H9 (cell line): ENCODE data around the gene ZFTA. TPM values are rescaled to one million over a fixed set of nuclear protein-coding genes. Genes with fewer than 3 reads are reported as not detected.

Source experiments
- DNase-seq: peaks from one replicate; pipeline ENCODE4 v3.0.0-alpha.2; 2017
- H2AFZ ChIP-seq: one replicate; pipeline ENCODE4 v1.6.1; 2013; ENCODE audit warnings: mild to moderate bottlenecking, low read length, control low read depth, moderate library complexity
- H2AK5ac ChIP-seq: 2 replicates; pipeline ENCODE4 v1.6.1; 2013; ENCODE audit warnings: low read length, control low read depth, mixed read lengths; ENCODE audit not compliant: insufficient read length
- H2BK120ac ChIP-seq: one replicate; pipeline ENCODE4 v1.6.1; 2013; ENCODE audit warnings: low read depth, mild to moderate bottlenecking, low read length, control low read depth, inconsistent platforms; ENCODE audit not compliant: poor library complexity, severe bottlenecking
- H2BK12ac ChIP-seq: 2 replicates; pipeline ENCODE4 v1.6.1; 2013; ENCODE audit warnings: low read length, control low read depth, mixed read lengths, low read depth; ENCODE audit not compliant: insufficient read length
- H2BK15ac ChIP-seq: 2 replicates; pipeline ENCODE4 v1.6.1; 2013; ENCODE audit warnings: low read depth, low read length, control low read depth
- H2BK20ac ChIP-seq: one replicate; pipeline ENCODE4 v1.6.1; 2013; ENCODE audit warnings: low read depth, mild to moderate bottlenecking, low read length, control low read depth, inconsistent platforms; ENCODE audit not compliant: poor library complexity, severe bottlenecking
- H2BK5ac ChIP-seq: 2 replicates; pipeline ENCODE4 v1.6.1; 2013; ENCODE audit warnings: low read length, control low read depth, mixed read lengths; ENCODE audit not compliant: insufficient read length
- H3K14ac ChIP-seq: 2 replicates; pipeline ENCODE4 v1.6.1; 2013; ENCODE audit warnings: low read length, control low read depth; ENCODE audit not compliant: insufficient read depth
- H3K18ac ChIP-seq: 2 replicates; pipeline ENCODE4 v1.6.1; 2013; ENCODE audit warnings: low read depth, mild to moderate bottlenecking, mixed read lengths, low read length, control low read depth; ENCODE audit not compliant: insufficient read length
- H3K23ac ChIP-seq: 2 replicates; pipeline ENCODE4 v1.6.1; 2013; ENCODE audit warnings: low read length, control low read depth, mixed read lengths, low read depth; ENCODE audit not compliant: insufficient read length
- H3K23me2 ChIP-seq: 2 replicates; pipeline ENCODE4 v1.6.1; 2013; ENCODE audit warnings: low read depth, mild to moderate bottlenecking, mixed read lengths, low read length, control low read depth; ENCODE audit not compliant: insufficient read length, poor library complexity, severe bottlenecking
- H3K27ac ChIP-seq: 2 replicates; pipeline ENCODE4 v1.5.1; 2013; ENCODE audit warnings: low read length, control low read depth, mixed read lengths, low read depth; ENCODE audit not compliant: insufficient read length
- H3K27me3 ChIP-seq: 2 replicates; pipeline ENCODE4 v1.6.1; 2013; ENCODE audit warnings: low read length, control low read depth, inconsistent platforms; ENCODE audit not compliant: insufficient read depth
- H3K4ac ChIP-seq: 2 replicates; pipeline ENCODE4 v1.6.1; 2013; ENCODE audit warnings: low read depth, mild to moderate bottlenecking, control low read depth, inconsistent platforms, low read length, moderate library complexity
- H3K4me1 ChIP-seq: 2 replicates; pipeline ENCODE4 v1.6.1; 2013; ENCODE audit warnings: low read length, control low read depth, inconsistent platforms; ENCODE audit not compliant: insufficient read depth
- H3K4me2 ChIP-seq: 2 replicates; pipeline ENCODE4 v1.6.1; 2013; ENCODE audit warnings: low read length, control low read depth, mixed read lengths; ENCODE audit not compliant: insufficient read length, insufficient read depth
- H3K56ac ChIP-seq: 2 replicates; pipeline ENCODE4 v1.6.1; 2013; ENCODE audit warnings: low read depth, mild to moderate bottlenecking, mixed read lengths, low read length, control low read depth; ENCODE audit not compliant: insufficient read length
- H3K79me1 ChIP-seq: 2 replicates; pipeline ENCODE4 v1.6.1; 2013; ENCODE audit warnings: low read depth, mild to moderate bottlenecking, moderate library complexity, low read length, control low read depth, inconsistent platforms; ENCODE audit not compliant: insufficient read depth, poor library complexity, severe bottlenecking
- H3K79me2 ChIP-seq: 2 replicates; pipeline ENCODE4 v1.6.1; 2013; ENCODE audit warnings: low read length, control low read depth, inconsistent platforms; ENCODE audit not compliant: insufficient read depth
- H3K9ac ChIP-seq: 2 replicates; pipeline ENCODE4 v1.6.1; 2013; ENCODE audit warnings: low read length, control low read depth, mixed read lengths; ENCODE audit not compliant: insufficient read length; ENCODE audit errors: extremely low read depth
- H3K9me3 ChIP-seq: one replicate; pipeline ENCODE4 v1.6.1; 2013; ENCODE audit warnings: low read depth, low read length, inconsistent platforms; ENCODE audit not compliant: control insufficient read depth
- H3T11ph ChIP-seq: one replicate; pipeline ENCODE4 v1.6.1; 2013; ENCODE audit warnings: mild to moderate bottlenecking, low read length, control low read depth, inconsistent platforms
- H4K20me1 ChIP-seq: one replicate; pipeline ENCODE4 v1.6.1; 2013; ENCODE audit not compliant: control insufficient read depth, insufficient read length, insufficient read depth
- H4K5ac ChIP-seq: 2 replicates; pipeline ENCODE4 v1.6.1; 2013; ENCODE audit warnings: low read depth, mild to moderate bottlenecking, mixed read lengths, low read length, control low read depth; ENCODE audit not compliant: insufficient read length
- H4K8ac ChIP-seq: replicated peaks from 2 replicates; pipeline ENCODE4 v1.6.1; 2013; ENCODE audit warnings: low read length, control low read depth, mixed read lengths, low read depth; ENCODE audit not compliant: insufficient read length
- H4K91ac ChIP-seq: 2 replicates; pipeline ENCODE4 v1.6.1; 2013; ENCODE audit warnings: low read depth, mild to moderate bottlenecking, moderate library complexity, mixed read lengths, low read length, control low read depth; ENCODE audit not compliant: insufficient read length
- H3K27ac Mint-ChIP-seq, 3 experiments: 2 replicates in 2 of 3; 3 replicates in 1 of 3; pipeline ENCODE4 v1.8.0; 2020 to 2021; ENCODE audit warnings: mixed read lengths in 3 of 3, mild to moderate bottlenecking in 1 of 3, moderate library complexity in 1 of 3
- H3K27me3 Mint-ChIP-seq: 2 replicates; pipeline ENCODE4 v1.8.0; 2021; ENCODE audit warnings: low read depth, mild to moderate bottlenecking, moderate library complexity, mixed read lengths
- H3K36me3 Mint-ChIP-seq, 3 experiments: 2 replicates in 2 of 3; 3 replicates in 1 of 3; pipeline ENCODE4 v1.8.0; 2020 to 2021; ENCODE audit warnings: low read depth in 3 of 3, mixed read lengths in 3 of 3; ENCODE audit not compliant: insufficient read depth in 1 of 3
- H3K4me1 Mint-ChIP-seq, 2 experiments: 2 replicates each; pipeline ENCODE4 v1.8.0; 2020; ENCODE audit warnings: mixed read lengths in 2 of 2
- H3K4me3 Mint-ChIP-seq, 2 experiments: 2 replicates in 1 of 2; 3 replicates in 1 of 2; pipeline ENCODE4 v1.8.0; 2020 to 2021; ENCODE audit warnings: mild to moderate bottlenecking in 2 of 2, mixed read lengths in 2 of 2, moderate library complexity in 1 of 2
- H3K9me3 Mint-ChIP-seq, 2 experiments: 2 replicates in 1 of 2; 3 replicates in 1 of 2; pipeline ENCODE4 v1.8.0; 2020; ENCODE audit warnings: mild to moderate bottlenecking in 2 of 2, mixed read lengths in 2 of 2, moderate library complexity in 1 of 2
- CTCF ChIP-seq: fragments of 200-600 bp; sonication (generic); conservative IDR thresholded peaks from 3 replicates; pipeline ENCODE4 v1.8.0; 2021; ENCODE audit warnings: antibody characterized with exemption, mild to moderate bottlenecking
- whole genome bisulfite sequencing: extraction: QIAGEN DNeasy Blood & Tissue Kit; methylation state at CpG from one replicate; pipeline ENCODE4 v1.1.7; 2013; ENCODE audit warnings: missing lambda C conversion rate, low lambda C conversion rate, mixed read lengths; ENCODE audit not compliant: insufficient read length; ENCODE audit errors: extremely low coverage; 5-methylcytosine and 5-hydroxymethylcytosine counted together
- total RNA-seq: library from RNA; stranded (reverse); gene quantifications from 2 replicates; pipeline ENCODE4 v1.2.1, GENCODE V29; 2021

The ZFTA gene
- total RNA-seq, 1 experiment from 2014 or later, result 48.2 TPM

GRCh38 chr11:63769714-63770455 is 1.3 kb upstream of the ZFTA start:
- Histone ChIP-seq H4K8ac (no peak overlapping the region), H2AK5ac (no peak overlapping the region), H2BK5ac (no peak overlapping the region), H3K14ac (peak overlapping the region; percentile 58; the same call in 1 of the 2 replicates), H3K23me2 (peaks cover 15% of the 10 kb centered on the region), H2AFZ (no peak overlapping the region), H3K9me3 (no peaks in the 10 kb centered on the region), H3K56ac (no peak overlapping the region), H3K27ac (no peak overlapping the region), H3K4me2 (peak overlapping the region; percentile 67), H2BK15ac (no peak overlapping the region), H2BK12ac (no peak overlapping the region), H4K5ac (no peak overlapping the region), H4K91ac (no peak overlapping the region), H3K9ac (peak overlapping the region; percentile 39), H2BK20ac (no peak overlapping the region), H3K79me2 (peaks cover 3% of the 10 kb centered on the region; the same call in 1 of the 2 replicates), H3K4me1 (peaks cover 3% of the 10 kb centered on the region; the same call in 1 of the 2 replicates), H3K27me3 (peaks cover 7% of the 10 kb centered on the region; the same call in 1 of the 2 replicates), H3K18ac (no peak overlapping the region), H3K79me1 (no peaks in the 10 kb centered on the region), H3T11ph (no peak overlapping the region), H3K4ac (no peak overlapping the region), H2BK120ac (no peak overlapping the region), H3K23ac (no peak overlapping the region), H4K20me1 (no peaks in the 10 kb centered on the region)
- no peaks in the 10 kb centered on the region for H3K9me3 Mint-ChIP-seq
- H3K4me1 Mint-ChIP-seq, result peaks cover 38 to 43% of the 10 kb centered on the region in 2 experiments
- H3K27me3 Mint-ChIP-seq, result peaks cover 24% of the 10 kb centered on the region
- peak overlapping the region; percentile 72 to 83 for H3K4me3 Mint-ChIP-seq
- no CpG with 5 or more reads among the region's 35 CpGs for WGBS
- no peak overlapping the region for H3K27ac Mint-ChIP-seq
- DNase-seq, result peak; percentile 52
- H3K36me3 Mint-ChIP-seq, result peaks cover 0 to 15% (median 4%) of the 10 kb centered on the region in 3 experiments; a peak in 3 of 7 replicates
- TF ChIP-seq CTCF, result no peak
